GM12891 (cell line): ENCODE data around the gene COL26A1.

Source experiments
- PAX5 ChIP-seq: IDR thresholded peaks from 2 replicates; pipeline ENCODE4 v1.6.1; 2011; ENCODE audit warnings: low read length, moderate library complexity, mild to moderate bottlenecking; ENCODE audit not compliant: insufficient read depth, severe bottlenecking
- POLR2A ChIP-seq: IDR thresholded peaks from 2 replicates; pipeline ENCODE4 v1.6.1; 2011; ENCODE audit warnings: low read depth, low read length, control low read depth
- POLR2AphosphoS5 ChIP-seq: IDR thresholded peaks from 2 replicates; pipeline ENCODE4 v1.6.1; 2011; ENCODE audit warnings: low read depth, low read length, control low read depth
- POU2F2 ChIP-seq: IDR thresholded peaks from 2 replicates; pipeline ENCODE4 v1.6.1; 2011; ENCODE audit warnings: low read depth, mild to moderate bottlenecking, control low read depth, low read length, moderate library complexity
- SPI1 ChIP-seq: IDR thresholded peaks from 2 replicates; pipeline ENCODE4 v1.6.1; 2011; ENCODE audit warnings: low read depth, low read length, control low read depth
- TAF1 ChIP-seq: IDR thresholded peaks from 2 replicates; pipeline ENCODE4 v1.6.1; 2011; ENCODE audit warnings: low read depth, low read length, control low read depth

DNA sequence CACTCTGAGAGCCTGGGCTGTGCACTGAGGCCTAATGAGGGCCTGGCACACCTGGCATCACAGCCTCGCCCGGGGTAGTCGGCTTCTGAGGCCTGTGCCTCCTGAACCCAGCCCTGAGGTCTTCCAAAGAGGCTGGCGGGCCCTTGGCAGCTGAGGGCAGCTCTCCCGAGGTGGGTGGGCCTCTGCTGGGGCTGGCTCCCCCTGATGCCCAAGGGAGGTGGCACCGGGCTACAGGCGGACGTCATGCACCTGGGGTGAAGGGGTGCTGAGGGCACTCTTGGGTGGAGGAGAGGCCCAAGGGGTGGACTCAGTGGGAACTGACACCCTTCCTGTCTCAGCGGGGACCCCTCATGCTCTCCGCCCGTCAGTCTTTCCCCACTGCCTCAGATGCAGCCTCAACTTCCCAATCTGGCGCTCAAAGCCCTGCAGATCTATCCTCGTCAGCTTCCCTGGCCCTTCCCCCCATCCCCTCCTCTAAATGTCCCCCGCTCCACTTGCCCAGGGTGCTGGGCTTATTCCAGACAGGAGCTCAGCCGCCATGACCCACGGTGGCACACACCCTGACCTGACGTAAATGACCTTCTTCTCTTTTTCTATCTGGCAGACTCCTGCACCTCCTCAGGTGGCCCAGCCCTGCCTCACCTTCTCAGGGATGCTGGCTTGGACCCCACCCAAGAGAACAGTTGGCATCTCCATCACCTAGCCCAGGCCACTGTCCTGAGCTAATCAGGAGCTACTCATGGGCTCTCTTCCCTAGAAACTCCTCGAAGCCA, 228.2 kb downstream of the COL26A1 start:
- TF ChIP-seq TAF1 (no peak), POLR2AphosphoS5 (no peak), SPI1 (no peak), POLR2A (no peak), PAX5 (no peak), POU2F2 (no peak)
